PC-3 (cell line): ENCODE measurements around the gene DNPH1. TPM values are rescaled to one million over a fixed set of nuclear protein-coding genes. Genes with fewer than 3 reads are reported as not detected.

Source experiments
- ATAC-seq: fragments of 200-7000 bp; cut with Tn5 transposase; 2 replicates; pipeline ENCODE4 v1.9.1; 2020; ENCODE audit warnings: mild to moderate bottlenecking, moderate library complexity
- BruUV-seq: library from RNA; stranded (reverse); fragments of 400-500 nt; replicated peaks from 2 replicates; lab custom pipeline; 2021; lab: Mats Ljungman, UMichigan
- CTCF ChIA-PET: fragments of 300-600 bp; sonication (Branson Sonifier 250); formaldehyde crosslinking; loops from one replicate; lab custom pipeline; 2022; ENCODE audit warnings: antibody characterized with exemption; lab: Charles Lee
- POLR2A ChIA-PET: fragments of 300-600 bp; sonication (Branson Sonifier 250); formaldehyde crosslinking; loops from one replicate; lab custom pipeline; 2022; ENCODE audit warnings: antibody characterized with exemption; ENCODE audit not compliant: unreplicated experiment; lab: Charles Lee
- DNase-seq: peaks from one replicate; pipeline ENCODE4 v3.0.0-alpha.2; 2015
- H2AFZ ChIP-seq: fragments of 300-600 bp; sonication (generic); 2 replicates; pipeline ENCODE4 v1.6.0; 2016; ENCODE audit warnings: antibody characterized with exemption, low read length
- H3F3A ChIP-seq: fragments of 300-600 bp; sonication (generic); one replicate; pipeline ENCODE4 v1.6.0; 2017; ENCODE audit warnings: antibody characterized with exemption, low read length, control low read depth, mild to moderate bottlenecking; ENCODE audit not compliant: unreplicated experiment
- H3K27ac ChIP-seq: fragments of 300-600 bp; sonication (generic); 2 replicates; pipeline ENCODE4 v1.5.1; 2016; ENCODE audit warnings: mild to moderate bottlenecking, low read length
- H3K27me3 ChIP-seq: fragments of 300-600 bp; sonication (generic); 2 replicates; pipeline ENCODE4 v1.6.1; 2016; ENCODE audit warnings: low read length, mixed read lengths
- H3K36me3 ChIP-seq: fragments of 300-600 bp; sonication (generic); 2 replicates; pipeline ENCODE4 v1.6.1; 2016; ENCODE audit warnings: low read depth, mixed run types, low read length, mixed read lengths
- H3K4me1 ChIP-seq: fragments of 300-600 bp; sonication (generic); 2 replicates; pipeline ENCODE4 v1.5.1; 2016; ENCODE audit warnings: low read length; ENCODE audit not compliant: insufficient read depth
- H3K4me2 ChIP-seq: fragments of 300-600 bp; sonication (generic); 2 replicates; pipeline ENCODE4 v1.6.0; 2016; ENCODE audit warnings: low read length
- H3K4me3 ChIP-seq: fragments of 300-600 bp; sonication (generic); 2 replicates; pipeline ENCODE4 v1.5.1; 2016; ENCODE audit warnings: mild to moderate bottlenecking, low read length, mixed read lengths
- H3K79me2 ChIP-seq: fragments of 300-600 bp; sonication (generic); 2 replicates; pipeline ENCODE4 v1.6.1; 2017; ENCODE audit warnings: low read length, mixed read lengths
- H3K9ac ChIP-seq: fragments of 300-600 bp; sonication (generic); 2 replicates; pipeline ENCODE4 v1.6.0; 2016; ENCODE audit warnings: mild to moderate bottlenecking, low read length
- H3K9me2 ChIP-seq: fragments of 300-600 bp; sonication (generic); replicated peaks from 2 replicates; pipeline ENCODE4 v1.6.1; 2016; ENCODE audit warnings: mixed run types, low read length, mixed read lengths
- H3K9me3 ChIP-seq: fragments of 300-600 bp; sonication (generic); 2 replicates; pipeline ENCODE4 v1.6.1; 2016; ENCODE audit warnings: low read length, mixed read lengths
- H4K20me1 ChIP-seq: fragments of 300-600 bp; sonication (generic); 2 replicates; pipeline ENCODE4 v1.6.1; 2016; ENCODE audit warnings: low read length, mixed read lengths
- EZH2 ChIP-seq: fragments of 300-600 bp; sonication (generic); IDR thresholded peaks from one replicate; pipeline ENCODE4 v1.6.1; 2017; ENCODE audit warnings: antibody characterized with exemption, mild to moderate bottlenecking, low read length; ENCODE audit not compliant: unreplicated experiment
- EZH2phosphoT487 ChIP-seq: fragments of 300-600 bp; sonication (generic); IDR thresholded peaks from 2 replicates; pipeline ENCODE4 v1.6.1; 2018; ENCODE audit warnings: mild to moderate bottlenecking, antibody characterized with exemption, low read length, borderline replicate concordance
- intact Hi-C: fragments of 100-400 bp; cut with micrococcal nuclease; formaldehyde crosslinking; loops from 2 replicates; pipeline ENCODE4 v1.9.0; 2023
- total RNA-seq: library from RNA; depleted of rRNA; stranded (reverse); fragments of >200 nt; gene quantifications from 2 replicates; pipeline ENCODE4 v1.2.3, GENCODE V29; 2014
- TF ChIP-seq, protein P1 (sequence below): fragments of 300-600 bp; sonication (generic); conservative IDR thresholded peaks from 2 replicates; pipeline ENCODE4 v1.5.1; 2017; ENCODE audit warnings: antibody characterized with exemption, low read depth, mild to moderate bottlenecking, low read length

Gene DNPH1
- total RNA-seq, 1 experiment from 2014 or later, result 128 TPM

DNA sequence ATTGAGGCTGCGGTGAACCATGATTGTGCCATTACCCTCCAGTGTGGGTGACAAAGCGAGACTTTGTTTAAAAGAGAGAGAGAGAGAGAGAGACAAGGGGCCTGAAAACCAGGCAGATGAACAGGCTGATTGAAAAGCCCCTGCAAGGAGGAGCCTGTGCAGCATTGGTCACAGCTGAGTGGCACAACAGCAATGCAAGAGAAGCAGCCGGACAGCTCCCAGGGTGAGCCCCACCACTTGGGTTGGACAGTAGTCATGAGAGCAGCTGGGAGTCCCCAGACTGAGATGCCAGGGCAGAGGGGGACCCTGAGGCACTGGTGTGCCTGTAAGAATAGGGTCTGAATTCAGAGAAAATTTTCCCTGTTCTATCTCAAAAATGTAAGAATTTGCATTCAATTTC is 10.2 kb downstream of the DNPH1 start:
- Histone ChIP-seq H2AFZ (no peak overlapping the region), H3K9ac (no peak overlapping the region), H3F3A (no peaks in the 10 kb centered on the region), H3K4me3 (no peak overlapping the region), H3K9me2 (no peaks in the 10 kb centered on the region), H3K9me3 (no peaks in the 10 kb centered on the region), H4K20me1 (no peaks in the 10 kb centered on the region), H3K4me1 (no peaks in the 10 kb centered on the region), H3K36me3 (no peaks in the 10 kb centered on the region), H3K27ac (no peak overlapping the region), H3K4me2 (no peak overlapping the region), H3K27me3 (no peaks in the 10 kb centered on the region), H3K79me2 (no peaks in the 10 kb centered on the region)
- BruUV-seq, result no TSS peak
- TF ChIP-seq EZH2 (no peak), EZH2phosphoT487 (no peak)
- TF ChIP-seq, protein P1, sequence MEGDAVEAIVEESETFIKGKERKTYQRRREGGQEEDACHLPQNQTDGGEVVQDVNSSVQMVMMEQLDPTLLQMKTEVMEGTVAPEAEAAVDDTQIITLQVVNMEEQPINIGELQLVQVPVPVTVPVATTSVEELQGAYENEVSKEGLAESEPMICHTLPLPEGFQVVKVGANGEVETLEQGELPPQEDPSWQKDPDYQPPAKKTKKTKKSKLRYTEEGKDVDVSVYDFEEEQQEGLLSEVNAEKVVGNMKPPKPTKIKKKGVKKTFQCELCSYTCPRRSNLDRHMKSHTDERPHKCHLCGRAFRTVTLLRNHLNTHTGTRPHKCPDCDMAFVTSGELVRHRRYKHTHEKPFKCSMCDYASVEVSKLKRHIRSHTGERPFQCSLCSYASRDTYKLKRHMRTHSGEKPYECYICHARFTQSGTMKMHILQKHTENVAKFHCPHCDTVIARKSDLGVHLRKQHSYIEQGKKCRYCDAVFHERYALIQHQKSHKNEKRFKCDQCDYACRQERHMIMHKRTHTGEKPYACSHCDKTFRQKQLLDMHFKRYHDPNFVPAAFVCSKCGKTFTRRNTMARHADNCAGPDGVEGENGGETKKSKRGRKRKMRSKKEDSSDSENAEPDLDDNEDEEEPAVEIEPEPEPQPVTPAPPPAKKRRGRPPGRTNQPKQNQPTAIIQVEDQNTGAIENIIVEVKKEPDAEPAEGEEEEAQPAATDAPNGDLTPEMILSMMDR, result no peak
- CTCF ChIA-PET, result no interaction called here
- intact Hi-C loops, result no loop called here
- DNase-seq, result no peak
- ATAC-seq, result no peak
- POLR2A ChIA-PET, result interaction anchor here (0.7 kb wide), 1 partner anchor 45 kb away, joined by 3 read pairs; no protein-coding TSS in a partner anchor

DNA sequence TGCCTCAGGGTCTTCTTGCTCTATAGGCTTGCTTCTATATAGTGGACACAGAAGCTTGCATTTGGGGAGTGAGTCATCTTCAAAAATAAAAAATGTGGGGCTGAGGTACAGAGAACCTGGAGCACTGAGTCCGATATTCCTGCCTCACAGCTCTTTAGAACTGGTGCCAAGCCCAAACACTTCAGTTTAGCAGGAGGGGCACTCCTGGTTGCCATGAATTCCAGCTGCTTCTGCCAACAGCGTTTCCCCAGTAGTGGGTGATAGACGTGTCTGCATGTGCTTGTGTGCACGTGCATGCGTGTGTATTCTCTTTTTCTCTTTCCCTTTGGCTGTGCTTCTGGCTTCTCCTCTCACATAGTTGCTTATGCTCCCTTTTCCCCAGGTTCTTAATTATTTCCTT is 11.9 kb downstream of the DNPH1 start:
- H3K9ac ChIP-seq, result no peak overlapping the region
- H2AFZ ChIP-seq, result no peak overlapping the region
- DNase-seq, result no peak
- POLR2A ChIA-PET, result no interaction called here
- H4K20me1 ChIP-seq, result no peaks in the 10 kb centered on the region
- ATAC-seq, result no peak
- H3K4me1 ChIP-seq, result no peaks in the 10 kb centered on the region
- no peaks in the 10 kb centered on the region for H3K9me2 ChIP-seq
- BruUV-seq, result no TSS peak
- no peaks in the 10 kb centered on the region for H3K9me3 ChIP-seq
- no peak overlapping the region for H3K4me2 ChIP-seq
- no peaks in the 10 kb centered on the region for H3K79me2 ChIP-seq
- no peak overlapping the region for H3K27ac ChIP-seq
- CTCF ChIA-PET, result no interaction called here
- no peaks in the 10 kb centered on the region for H3F3A ChIP-seq
- H3K36me3 ChIP-seq, result no peaks in the 10 kb centered on the region
- no peak overlapping the region for H3K4me3 ChIP-seq
- intact Hi-C loops, result no loop called here
- H3K27me3 ChIP-seq, result no peaks in the 10 kb centered on the region
- TF ChIP-seq EZH2 (no peak), EZH2phosphoT487 (no peak)
- TF ChIP-seq, protein P1, result no peak

DNA sequence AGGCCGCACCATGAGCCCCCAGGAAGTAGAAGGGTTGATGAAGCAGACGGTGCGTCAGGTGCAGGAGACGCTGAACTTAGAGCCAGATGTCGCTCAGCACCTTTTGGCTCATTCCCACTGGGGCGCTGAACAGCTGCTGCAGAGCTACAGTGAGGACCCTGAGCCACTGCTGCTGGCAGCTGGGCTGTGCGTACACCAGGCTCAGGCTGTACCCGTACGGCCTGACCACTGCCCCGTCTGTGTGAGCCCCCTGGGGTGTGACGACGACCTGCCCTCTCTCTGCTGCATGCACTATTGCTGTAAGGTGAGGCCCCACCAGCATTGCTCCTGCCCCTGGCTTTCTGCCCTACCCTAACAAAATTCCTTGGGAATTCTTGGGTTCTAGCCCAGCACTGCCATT is 13.1 kb downstream of the DNPH1 start:
- ChIA-PET CTCF (no interaction called here), POLR2A (no interaction called here)
- no peak for ATAC-seq

More for the DNA sequence above, 13.1 kb downstream of the DNPH1 start:
- H2AFZ ChIP-seq, result no peak overlapping the region
- no peaks in the 10 kb centered on the region for H4K20me1 ChIP-seq
- no peak for DNase-seq
- no peak overlapping the region for H3K27ac ChIP-seq
- TF ChIP-seq EZH2phosphoT487 (no peak), EZH2 (no peak)
- TF ChIP-seq, protein P1, result no peak
- BruUV-seq, result no TSS peak
- no peaks in the 10 kb centered on the region for H3F3A ChIP-seq
- H3K79me2 ChIP-seq, result no peaks in the 10 kb centered on the region
- H3K9me3 ChIP-seq, result no peaks in the 10 kb centered on the region
- intact Hi-C loops, result no loop called here
- H3K9me2 ChIP-seq, result no peaks in the 10 kb centered on the region
- no peak overlapping the region for H3K4me2 ChIP-seq
- H3K4me3 ChIP-seq, result no peak overlapping the region
- no peaks in the 10 kb centered on the region for H3K27me3 ChIP-seq
- no peak overlapping the region for H3K9ac ChIP-seq
- no peaks in the 10 kb centered on the region for H3K36me3 ChIP-seq
- H3K4me1 ChIP-seq, result 0 out of 2 replicates have a peak, but pooled peaks cover 2% of the 10 kb centered on the region
